Measurements from ENCODE around the gene NUP35.

The NUP35 gene

GRCh38 chr2:183089192-183089851 lies 34.9 kb upstream of the NUP35 start:
- no peak overlapping the region for H3K4me3 ChIP-seq (ENCODE audit: control insufficient read depth, low read depth, low read length)
- DNase-seq (ENCODE audit: low read depth), result no peak
- TF ChIP-seq CTCF (conservative IDR thresholded peaks at IDR 0.05; ENCODE audit: control insufficient read depth, insufficient read depth, low read depth, low read length), result no peak

- TF ChIP-seq CTCF (conservative IDR thresholded peaks at IDR 0.05; ENCODE audit: control insufficient read depth, insufficient read depth, low read depth, low read length), result no peak
- no peak for DNase-seq (ENCODE audit: low read depth)
- no peak overlapping the region for H3K4me3 ChIP-seq (ENCODE audit: control insufficient read depth, low read depth, low read length)
Measured at GRCh38 chr2:183091318-183091953, 32.8 kb upstream of the NUP35 start.

GRCh38 chr2:183091954-183092345 lies 32.3 kb upstream of the NUP35 start:
- no peak for TF ChIP-seq CTCF (conservative IDR thresholded peaks at IDR 0.05; ENCODE audit: control insufficient read depth, insufficient read depth, low read depth, low read length)
- H3K4me3 ChIP-seq (ENCODE audit: control insufficient read depth, low read depth, low read length), result no peak overlapping the region
- no peak for DNase-seq (ENCODE audit: low read depth)

GRCh38 chr2:183093857-183094657 lies 30.2 kb upstream of the NUP35 start:
- peak; percentile 48 for DNase-seq (ENCODE audit: low read depth)
- H3K4me3 ChIP-seq (ENCODE audit: control insufficient read depth, low read depth, low read length), result no peak overlapping the region
- TF ChIP-seq CTCF (conservative IDR thresholded peaks at IDR 0.05; ENCODE audit: control insufficient read depth, insufficient read depth, low read depth, low read length), result peak; percentile 17

GRCh38 chr2:183105402-183106134 lies 18.7 kb upstream of the NUP35 start:
- H3K4me3 ChIP-seq (ENCODE audit: control insufficient read depth, low read depth, low read length), result no peak overlapping the region
- DNase-seq (ENCODE audit: low read depth), result peak; percentile 40
- no peak for TF ChIP-seq CTCF (conservative IDR thresholded peaks at IDR 0.05; ENCODE audit: control insufficient read depth, insufficient read depth, low read depth, low read length)

- H3K4me3 ChIP-seq (ENCODE audit: control insufficient read depth, low read depth, low read length), result no peak overlapping the region
- DNase-seq (ENCODE audit: low read depth), result peak; percentile 28
- TF ChIP-seq CTCF (conservative IDR thresholded peaks at IDR 0.05; ENCODE audit: control insufficient read depth, insufficient read depth, low read depth, low read length), result no peak
Measured at GRCh38 chr2:183112577-183112976, 11.7 kb upstream of the NUP35 start.
